ENCODE results near the gene MTX1.

The MTX1 gene

DNA sequence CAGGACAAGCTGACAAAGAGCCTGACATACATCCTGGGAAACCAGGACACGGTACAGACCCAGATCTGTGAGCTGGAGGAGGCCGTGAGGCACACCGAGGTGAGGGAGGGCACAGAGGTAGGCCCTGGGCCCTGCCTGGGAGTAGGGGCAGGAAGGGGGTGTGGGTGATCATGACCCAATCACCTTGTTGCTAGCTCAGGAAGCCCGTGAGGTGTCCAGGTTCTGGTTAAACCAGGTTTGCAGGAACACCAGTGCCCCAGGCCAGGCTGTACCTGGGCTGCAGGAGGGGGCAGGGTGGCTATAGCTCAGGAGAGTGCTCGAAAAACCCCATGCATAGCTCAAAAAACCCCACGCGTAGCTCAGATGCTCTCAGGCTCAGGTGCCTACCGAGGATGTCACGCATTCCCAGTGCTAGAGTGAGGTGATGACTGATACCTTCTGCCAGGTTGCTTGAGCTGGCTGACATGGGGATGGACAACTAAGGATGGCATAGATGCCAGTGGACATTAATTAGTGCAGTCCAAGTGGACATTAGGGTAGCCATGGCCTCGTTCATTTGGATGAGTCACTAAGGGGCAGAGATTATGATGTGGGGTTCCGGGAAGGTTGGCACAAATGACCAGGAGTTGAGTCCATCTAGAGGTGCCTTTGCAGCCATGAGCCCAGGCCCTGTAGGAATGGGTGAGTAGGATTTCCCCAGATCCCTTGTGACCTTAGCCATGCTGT, 31.1 kb upstream of the MTX1 start:
- DNase-seq (ENCODE audit: extremely low read depth, low read depth), result no peak
- TF ChIP-seq CTCF (IDR thresholded peaks at IDR 0.05; ENCODE audit: low read depth, low read length), result no peak

DNA sequence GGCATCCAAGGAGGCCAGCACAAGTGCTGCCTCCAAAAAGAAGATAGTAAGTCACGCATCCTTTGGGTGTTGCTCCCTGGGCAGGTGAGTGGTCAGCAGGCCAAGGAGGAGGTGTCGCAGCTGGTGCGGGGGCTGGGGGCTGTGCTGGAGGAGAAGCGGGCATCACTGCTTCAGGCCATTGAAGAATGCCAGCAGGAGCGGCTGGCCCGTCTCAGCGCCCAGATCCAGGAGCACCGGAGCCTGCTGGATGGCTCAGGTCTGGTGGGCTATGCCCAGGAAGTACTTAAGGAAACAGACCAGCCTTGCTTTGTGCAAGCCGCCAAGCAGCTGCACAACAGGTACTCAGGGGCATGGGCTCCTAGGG, 30.6 kb upstream of the MTX1 start:
- no peak for TF ChIP-seq CTCF (IDR thresholded peaks at IDR 0.05; ENCODE audit: low read depth, low read length)
- no peak for DNase-seq (ENCODE audit: extremely low read depth, low read depth)

- no peak for DNase-seq (ENCODE audit: extremely low read depth, low read depth)
- no peak for TF ChIP-seq CTCF (IDR thresholded peaks at IDR 0.05; ENCODE audit: low read depth, low read length)
These were observed 29.9 kb upstream of the MTX1 start for GRCh38 chr1:155178441-155179111.

DNA sequence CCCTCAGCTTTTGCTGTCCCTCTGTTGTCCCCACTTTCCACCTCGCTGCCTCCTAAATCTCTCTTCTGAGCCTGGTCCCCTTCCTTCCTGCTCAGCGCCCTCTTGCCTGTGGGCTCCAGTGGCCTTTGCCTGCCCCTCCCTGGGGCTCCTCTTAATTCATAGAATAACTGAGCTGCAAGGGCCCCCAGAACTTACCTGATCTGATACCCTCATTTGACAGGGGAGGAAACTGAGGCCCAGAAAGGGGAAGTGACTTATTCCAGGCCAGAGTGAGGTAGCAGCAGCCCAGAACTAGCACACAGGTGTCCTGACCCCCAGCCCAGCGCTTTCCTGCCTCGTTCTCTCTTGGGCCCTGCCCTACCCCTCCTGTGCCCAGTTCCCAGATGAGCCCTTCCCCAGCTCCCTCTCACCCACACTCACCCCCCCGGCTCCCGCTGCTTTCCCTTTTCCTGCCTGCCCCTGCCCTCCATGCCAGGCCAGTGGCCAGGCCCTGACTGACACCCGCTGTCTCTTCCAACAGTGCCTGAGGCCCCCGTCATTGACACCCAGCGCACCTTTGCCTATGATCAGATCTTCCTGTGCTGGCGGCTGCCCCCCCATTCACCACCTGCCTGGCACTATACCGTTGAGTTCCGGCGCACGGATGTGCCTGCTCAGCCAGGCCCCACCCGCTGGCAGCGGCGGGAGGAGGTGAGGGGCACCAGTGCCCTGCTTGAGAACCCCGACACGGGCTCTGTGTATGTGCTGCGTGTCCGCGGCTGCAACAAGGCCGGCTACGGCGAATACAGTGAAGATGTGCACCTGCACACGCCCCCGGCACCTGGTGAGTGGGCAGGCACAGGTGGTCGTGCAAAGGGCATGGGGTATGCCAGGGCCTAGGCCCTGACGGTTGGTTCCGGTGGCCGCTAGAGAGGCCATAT, 29.1 kb upstream of the MTX1 start:
- no peak for DNase-seq (ENCODE audit: extremely low read depth, low read depth)
- TF ChIP-seq CTCF (IDR thresholded peaks at IDR 0.05; ENCODE audit: low read depth, low read length), result no peak

DNA sequence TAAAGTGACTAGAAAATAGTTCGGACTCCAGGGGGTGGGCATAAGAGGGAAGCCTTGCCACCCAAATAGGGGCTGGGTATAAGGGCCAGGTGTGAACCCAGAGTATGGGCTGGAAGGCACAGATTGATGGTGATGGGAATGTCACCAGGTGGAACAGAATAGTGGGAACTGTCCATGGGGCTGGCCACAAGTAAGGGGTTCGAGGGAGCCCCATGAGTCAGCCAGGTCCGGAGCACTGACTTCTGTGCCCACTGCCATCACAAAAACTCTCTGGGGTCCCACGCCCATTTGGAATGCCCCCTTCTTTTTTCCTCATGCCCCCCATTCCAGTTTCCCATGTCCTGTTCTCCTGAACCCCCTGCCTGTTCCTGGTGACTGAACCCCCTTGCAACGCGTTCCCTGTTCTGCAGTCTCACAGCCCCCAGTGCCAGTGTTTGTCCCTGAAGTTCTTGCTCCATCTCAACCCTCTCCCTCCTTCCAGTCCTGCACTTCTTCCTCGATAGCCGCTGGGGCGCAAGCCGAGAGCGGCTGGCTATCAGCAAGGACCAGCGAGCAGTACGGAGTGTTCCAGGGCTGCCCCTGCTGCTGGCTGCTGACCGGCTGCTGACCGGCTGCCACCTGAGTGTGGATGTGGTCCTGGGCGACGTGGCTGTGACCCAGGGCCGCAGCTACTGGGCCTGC, 27.0 kb upstream of the MTX1 start:
- no peak for DNase-seq (ENCODE audit: extremely low read depth, low read depth)
- no peak for TF ChIP-seq CTCF (IDR thresholded peaks at IDR 0.05; ENCODE audit: low read depth, low read length)

- no peak for DNase-seq (ENCODE audit: extremely low read depth, low read depth)
- TF ChIP-seq CTCF (IDR thresholded peaks at IDR 0.05; ENCODE audit: low read depth, low read length), result no peak
These were observed 26.4 kb upstream of the MTX1 start for GRCh38 chr1:155182052-155182550.

Measured in AG09319 (cell line).